Upper lobe of left lung (tissue), 6 donors: Measurements from ENCODE around the gene MRPL40. TPM values are rescaled to one million over a fixed set of nuclear protein-coding genes. Genes with fewer than 3 reads are reported as not detected.

Experiments used
- ATAC-seq, 2 donors: fragments of 200-7000 bp; cut with Tn5 transposase; one replicate each; pipeline ENCODE4 v1.9.1; 2022; ENCODE audit warnings: mild to moderate bottlenecking in 2 of 2, moderate library complexity in 2 of 2; ENCODE audit not compliant: low FRiP score in 2 of 2
- DNase-seq, 2 donors: peaks; one replicate each; pipeline ENCODE4 v3.0.0-alpha.2; 2019 to 2020
- H3K27ac ChIP-seq, 4 donors: fragments of 200-600 bp; sonication (generic); one replicate each; pipeline ENCODE4 v1.5.1; 2016 to 2019
- H3K27me3 ChIP-seq, 4 donors: fragments of 200-600 bp; sonication (generic); one replicate each; pipeline ENCODE4 v1.5.1; 2017 to 2019
- H3K36me3 ChIP-seq, 4 donors: fragments of 200-600 bp; sonication (generic); one replicate each; pipeline ENCODE4 v1.5.1; 2016 to 2019
- H3K4me1 ChIP-seq, 4 donors: fragments of 200-600 bp; sonication (generic); one replicate each; pipeline ENCODE4 v1.5.1; 2018 to 2019
- H3K4me3 ChIP-seq, 4 donors: fragments of 200-600 bp; sonication (generic); one replicate each; pipeline ENCODE4 v1.5.1; 2017 to 2019; ENCODE audit warnings: mild to moderate bottlenecking in 2 of 4, moderate library complexity in 1 of 4
- H3K9me3 ChIP-seq, 4 donors: fragments of 200-600 bp; sonication (generic); one replicate each; pipeline ENCODE4 v1.5.1; 2018 to 2019
- CTCF ChIP-seq, 6 experiments: fragments of 450-650 bp in 4 of 6; fragments of 200-600 bp in 2 of 6; sonication (generic) in 2 of 6; IDR thresholded peaks; one replicate each; pipeline ENCODE4 v1.5.1; 2016 to 2019; ENCODE audit warnings: antibody characterized with exemption in 6 of 6
- EP300 ChIP-seq, 4 donors: sonication (generic); formaldehyde crosslinking; IDR thresholded peaks; one replicate each; pipeline ENCODE4 v1.5.1; 2017; ENCODE audit warnings: antibody characterized with exemption in 4 of 4, control low read depth in 2 of 4
- POLR2A ChIP-seq, 4 donors: fragments of 450-650 bp; IDR thresholded peaks; one replicate each; pipeline ENCODE4 v1.5.1; 2016 to 2017; ENCODE audit warnings: antibody characterized with exemption in 4 of 4, mild to moderate bottlenecking in 2 of 4
- POLR2AphosphoS5 ChIP-seq, 2 donors: sonication (generic); formaldehyde crosslinking; IDR thresholded peaks; one replicate each; pipeline ENCODE4 v1.5.1; 2017; ENCODE audit warnings: antibody characterized with exemption in 2 of 2
- WGBS, 2 donors: methylation state at CpG; one replicate each; pipeline ENCODE4 v1.1.5; 2017 to 2018; 5-methylcytosine and 5-hydroxymethylcytosine counted together
- total RNA-seq, 6 donors: library from RNA; depleted of rRNA in 4 of 6; stranded (reverse); fragments of >200 nt in 4 of 6; gene quantifications; one replicate each; pipeline versions ENCODE4 v1.1.0 to v1.2.1, GENCODE V29; 2016 to 2021
- donor health status: DM: no; HTN: no; CAD: no; lungs with moderate emphysema.
- donor health status: DM: no; HTN: yes; CAD: no; lungs with severe emphysema.

The MRPL40 gene
- total RNA-seq, 6 donors from 2014 or later, result 18.9 to 27.3 (median 22.9) TPM

- Histone ChIP-seq H3K4me3 (no peak overlapping the region), H3K27me3 (no peaks in the 10 kb centered on the region), H3K9me3 (no peaks in the 10 kb centered on the region), H3K36me3 (peaks cover 28 to 91% (median 67%) of the 10 kb centered on the region in 4 donors), H3K4me1 (no peaks in the 10 kb centered on the region), H3K27ac (peak overlapping the region in 1 of 4 donors; percentile 26)
- ATAC-seq (peak in 1 of 2 donors; percentile 32), DNase-seq (peak in 1 of 2 donors; percentile 33)
- 69 to 71% methylated on average over 7 of the region's 7 CpGs for WGBS, 2 donors
- TF ChIP-seq POLR2A (IDR thresholded peaks at IDR 0.05) (no peak), POLR2AphosphoS5 (IDR thresholded peaks at IDR 0.05) (peak; percentile 23 to 75)
These were observed 31.4 kb downstream of the MRPL40 start for GRCh38 chr22:19463491-19464469.

GRCh38 chr22:19464546-19464945 lies 32.2 kb downstream of the MRPL40 start:
- Histone ChIP-seq H3K27me3 (no peaks in the 10 kb centered on the region), H3K36me3 (peaks cover 28 to 92% (median 72%) of the 10 kb centered on the region in 4 donors), H3K27ac (peak overlapping the region in 3 of 4 donors; percentile 1 to 30 (median 6)), H3K9me3 (no peaks in the 10 kb centered on the region), H3K4me3 (no peak overlapping the region), H3K4me1 (no peaks in the 10 kb centered on the region)
- ATAC-seq, result no peak
- WGBS, 2 donors, result 67 to 90% methylated on average over 1 of the region's 1 CpG
- TF ChIP-seq POLR2A (IDR thresholded peaks at IDR 0.05) (no peak), POLR2AphosphoS5 (IDR thresholded peaks at IDR 0.05) (no peak), CTCF (IDR thresholded peaks at IDR 0.05) (no peak), EP300 (IDR thresholded peaks at IDR 0.05) (no peak)
- no peak for DNase-seq

GRCh38 chr22:19464975-19465374 lies 32.6 kb downstream of the MRPL40 start:
- TF ChIP-seq CTCF (IDR thresholded peaks at IDR 0.05) (no peak), POLR2A (IDR thresholded peaks at IDR 0.05) (no peak)
- no peaks in the 10 kb centered on the region for H3K4me1 ChIP-seq
- peak overlapping the region in 3 of 4 donors; percentile 1 to 30 (median 6) for H3K27ac ChIP-seq
- H3K4me3 ChIP-seq, result no peak overlapping the region
- H3K27me3 ChIP-seq, result no peaks in the 10 kb centered on the region
- H3K36me3 ChIP-seq, result peaks cover 28 to 93% (median 75%) of the 10 kb centered on the region in 4 donors
- DNase-seq, result no peak
- ATAC-seq, result no peak
- H3K9me3 ChIP-seq, result no peaks in the 10 kb centered on the region
- 87 to 90% methylated on average over 4 of the region's 4 CpGs for WGBS, 2 donors

GRCh38 chr22:19466126-19466716 lies 33.9 kb downstream of the MRPL40 start:
- H3K9me3 ChIP-seq, result no peaks in the 10 kb centered on the region
- peaks cover 34 to 96% (median 80%) of the 10 kb centered on the region in 4 donors for H3K36me3 ChIP-seq
- DNase-seq, result no peak
- no peak overlapping the region for H3K27ac ChIP-seq
- H3K4me3 ChIP-seq, result no peak overlapping the region
- no peaks in the 10 kb centered on the region for H3K27me3 ChIP-seq
- H3K4me1 ChIP-seq, result no peaks in the 10 kb centered on the region
- WGBS, 2 donors, result 91 to 100% methylated on average over 8 to 14 of the region's 14 CpGs
- TF ChIP-seq CTCF (IDR thresholded peaks at IDR 0.05) (no peak), POLR2A (IDR thresholded peaks at IDR 0.05) (no peak), EP300 (IDR thresholded peaks at IDR 0.05) (no peak), POLR2AphosphoS5 (IDR thresholded peaks at IDR 0.05) (no peak)
- ATAC-seq, result no peak
